Transverse colon (tissue), 4 donors: Measurements from ENCODE around the gene UBE2J2. TPM values are rescaled to one million over a fixed set of nuclear protein-coding genes. Genes with fewer than 3 reads are reported as not detected.
A peak's percentile ranks its signal among the peaks of the same experiment; 100 is the strongest.

Experiments
- DNase-seq: peaks from one replicate; pipeline ENCODE4 v3.0.0-alpha.2; 2019
- H3K27ac ChIP-seq, 4 donors: fragments of 200-600 bp; sonication (generic); 2 replicates each; pipeline ENCODE4 v1.5.1; 2016 to 2018; ENCODE audit warnings: inconsistent platforms in 4 of 4
- H3K27me3 ChIP-seq: fragments of 200-600 bp; sonication (generic); 2 replicates; pipeline ENCODE4 v1.5.1; 2017; ENCODE audit warnings: inconsistent platforms
- H3K36me3 ChIP-seq, 4 donors: fragments of 200-600 bp; sonication (generic); 2 replicates each; pipeline ENCODE4 v1.5.1; 2017 to 2019; ENCODE audit warnings: inconsistent platforms in 4 of 4
- H3K4me1 ChIP-seq, 4 donors: fragments of 200-600 bp; sonication (generic); 2 replicates each; pipeline ENCODE4 v1.5.1; 2017 to 2020; ENCODE audit warnings: inconsistent platforms in 4 of 4
- H3K4me3 ChIP-seq, 4 donors: fragments of 200-600 bp; sonication (generic); 1 replicate in 1 of 4; 2 replicates in 3 of 4; pipeline versions ENCODE4 v1.5.1 to v1.6.1; 2017 to 2019; ENCODE audit warnings: inconsistent platforms in 4 of 4
- H3K9me3 ChIP-seq, 2 donors: fragments of 200-600 bp; sonication (generic); 2 replicates each; pipeline ENCODE4 v1.5.1; 2017 to 2019; ENCODE audit warnings: inconsistent platforms in 2 of 2
- CTCF ChIP-seq, 5 experiments: fragments of 200-600 bp in 3 of 5; fragments of 450-650 bp in 2 of 5; sonication (generic) in 3 of 5; IDR thresholded peaks; 1 replicate in 2 of 5; 2 replicates in 3 of 5; pipeline ENCODE4 v1.5.1; 2016 to 2017; ENCODE audit warnings: antibody characterized with exemption in 5 of 5, inconsistent platforms in 3 of 5, mild to moderate bottlenecking in 2 of 5, moderate library complexity in 1 of 5
- EP300 ChIP-seq: sonication (generic); formaldehyde crosslinking; IDR thresholded peaks from one replicate; pipeline ENCODE4 v1.6.1; 2017; ENCODE audit warnings: antibody characterized with exemption, low read depth
- POLR2A ChIP-seq: fragments of 450-650 bp; IDR thresholded peaks from one replicate; pipeline ENCODE4 v1.6.1; 2016; ENCODE audit warnings: antibody characterized with exemption, mild to moderate bottlenecking, moderate library complexity
- POLR2AphosphoS5 ChIP-seq, 3 donors: sonication (generic); formaldehyde crosslinking; IDR thresholded peaks; one replicate each; pipeline ENCODE4 v1.6.1; 2016; ENCODE audit warnings: antibody characterized with exemption in 3 of 3
- WGBS, 2 donors: methylation state at CpG; one replicate each; pipeline ENCODE4 v1.1.5; 2018; ENCODE audit warnings: low coverage in 1 of 2; 5-methylcytosine and 5-hydroxymethylcytosine counted together
- in situ Hi-C, 4 donors: fragments of 200-750 bp; cut with MboI; loops; one replicate each; pipeline versions ENCODE4 v1.15.0 to v1.15.1; 2017; ENCODE audit warnings: low sequenced_read_pairs in 3 of 4, low pct_ligation_motif_present in 1 of 4, low pct_unique_long_range_greater_than_20kb in 1 of 4
- intact Hi-C: fragments of 100-400 bp; cut with DNase I; formaldehyde crosslinking; loops from one replicate; pipeline ENCODE4 v1.15.1; 2023; ENCODE audit warnings: low total_unique reads
- total RNA-seq, 4 donors: library from RNA; depleted of rRNA; stranded (reverse); fragments of >200 nt; gene quantifications; one replicate each; pipeline ENCODE4 v1.1.0, GENCODE V29; 2016

UBE2J2 gene
- total RNA-seq, 4 donors from 2014 or later, result 49.6 to 110 (median 59.1) TPM

DNA sequence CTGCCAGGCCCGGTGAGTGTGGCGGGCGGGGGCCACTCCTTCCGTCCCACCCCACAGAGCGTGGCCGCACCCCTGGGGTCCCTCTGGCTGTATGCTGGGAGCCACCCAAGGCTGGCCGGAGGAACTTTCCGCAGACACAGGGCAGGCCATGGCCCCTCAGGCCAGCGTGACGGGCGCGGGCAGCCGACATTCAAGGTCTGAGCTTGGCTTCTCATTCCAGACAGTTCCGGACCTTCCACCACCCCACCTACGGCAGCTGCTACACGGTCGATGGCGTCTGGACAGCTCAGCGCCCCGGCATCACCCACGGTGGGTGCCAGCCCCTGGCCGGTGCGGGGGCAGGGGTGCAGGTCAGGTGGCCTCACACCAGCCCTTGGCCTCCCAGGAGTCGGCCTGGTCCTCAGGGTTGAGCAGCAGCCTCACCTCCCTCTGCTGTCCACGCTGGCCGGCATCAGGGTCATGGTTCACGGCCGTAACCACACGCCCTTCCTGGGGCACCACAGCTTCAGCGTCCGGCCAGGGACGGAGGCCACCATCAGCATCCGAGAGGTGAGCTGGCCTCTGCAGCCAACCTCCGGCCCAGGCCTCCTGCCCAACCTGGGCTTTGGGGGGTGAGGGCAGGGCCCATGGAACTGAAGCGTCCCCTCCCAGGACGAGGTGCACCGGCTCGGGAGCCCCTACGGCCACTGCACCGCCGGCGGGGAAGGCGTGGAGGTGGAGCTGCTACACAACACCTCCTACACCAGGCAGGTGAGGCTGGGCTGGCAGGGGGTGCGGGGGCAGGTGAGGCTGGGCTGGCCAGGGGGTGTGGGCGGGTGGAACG lies 13.8 kb upstream of the UBE2J2 start:
- TF ChIP-seq CTCF (IDR thresholded peaks at IDR 0.05) (no peak), POLR2A (no peak), POLR2AphosphoS5 (IDR thresholded peaks at IDR 0.05) (no peak), EP300 (no peak)
- intact Hi-C loops (no loop called here), in situ Hi-C loops (no loop called here)
- Histone ChIP-seq H3K36me3 (no peaks in the 10 kb centered on the region), H3K9me3 (no peaks in the 10 kb centered on the region), H3K27me3 (peaks cover 33% of the 10 kb centered on the region), H3K4me1 (peaks cover 0 to 18% (median 15%) of the 10 kb centered on the region in 4 donors), H3K27ac (no peak overlapping the region), H3K4me3 (no peak overlapping the region)
- WGBS, 2 donors, result 83% methylated on average over 31 of the region's 46 CpGs; no CpG with 5 or more reads in 1 of the 2 donors
- DNase-seq, result no peak

GRCh38 chr1:1286313-1287261 lies 12.9 kb upstream of the UBE2J2 start:
- Histone ChIP-seq H3K36me3 (no peaks in the 10 kb centered on the region), H3K4me1 (peaks cover 5 to 26% (median 19%) of the 10 kb centered on the region in 4 donors), H3K9me3 (no peaks in the 10 kb centered on the region), H3K4me3 (no peak overlapping the region), H3K27ac (no peak overlapping the region), H3K27me3 (peaks cover 33% of the 10 kb centered on the region)
- WGBS, 2 donors, result 54% methylated on average over 25 of the region's 50 CpGs; no CpG with 5 or more reads in 1 of the 2 donors
- DNase-seq, result no peak
- in situ Hi-C loops, result no loop called here
- intact Hi-C loops, result no loop called here
- TF ChIP-seq EP300 (no peak), POLR2A (no peak), POLR2AphosphoS5 (IDR thresholded peaks at IDR 0.05) (no peak), CTCF (IDR thresholded peaks at IDR 0.05) (no peak)

DNA sequence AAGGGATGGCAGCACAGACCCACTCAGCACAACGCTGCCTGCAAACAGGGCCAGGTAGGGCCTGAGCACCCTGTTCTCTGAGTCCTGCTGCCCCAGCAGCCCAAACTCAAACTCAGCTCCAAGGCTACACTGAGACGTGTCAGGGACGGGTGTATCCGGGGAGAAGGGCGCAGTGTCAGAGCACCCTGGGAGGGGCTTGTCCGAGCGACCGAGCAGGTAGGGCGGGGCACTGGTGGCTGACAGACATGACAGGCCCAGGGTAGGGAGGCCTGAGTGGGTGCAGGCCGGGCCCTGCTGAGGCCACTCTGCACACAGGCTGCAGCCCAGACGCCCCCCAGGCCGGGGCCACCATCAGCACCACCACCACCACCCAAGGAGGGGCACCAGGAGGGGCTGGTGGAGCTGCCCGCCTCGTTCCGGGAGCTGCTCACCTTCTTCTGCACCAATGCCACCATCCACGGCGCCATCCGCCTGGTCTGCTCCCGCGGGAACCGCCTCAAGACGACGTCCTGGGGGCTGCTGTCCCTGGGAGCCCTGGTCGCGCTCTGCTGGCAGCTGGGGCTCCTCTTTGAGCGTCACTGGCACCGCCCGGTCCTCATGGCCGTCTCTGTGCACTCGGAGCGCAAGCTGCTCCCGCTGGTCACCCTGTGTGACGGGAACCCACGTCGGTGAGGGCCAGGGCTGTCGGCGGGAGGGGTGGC lies 12.1 kb upstream of the UBE2J2 start:
- intact Hi-C loops, result no loop called here
- WGBS, 2 donors, result 40% methylated on average over 31 of the region's 37 CpGs; no CpG with 5 or more reads in 1 of the 2 donors
- H3K9me3 ChIP-seq, result no peaks in the 10 kb centered on the region

DNA sequence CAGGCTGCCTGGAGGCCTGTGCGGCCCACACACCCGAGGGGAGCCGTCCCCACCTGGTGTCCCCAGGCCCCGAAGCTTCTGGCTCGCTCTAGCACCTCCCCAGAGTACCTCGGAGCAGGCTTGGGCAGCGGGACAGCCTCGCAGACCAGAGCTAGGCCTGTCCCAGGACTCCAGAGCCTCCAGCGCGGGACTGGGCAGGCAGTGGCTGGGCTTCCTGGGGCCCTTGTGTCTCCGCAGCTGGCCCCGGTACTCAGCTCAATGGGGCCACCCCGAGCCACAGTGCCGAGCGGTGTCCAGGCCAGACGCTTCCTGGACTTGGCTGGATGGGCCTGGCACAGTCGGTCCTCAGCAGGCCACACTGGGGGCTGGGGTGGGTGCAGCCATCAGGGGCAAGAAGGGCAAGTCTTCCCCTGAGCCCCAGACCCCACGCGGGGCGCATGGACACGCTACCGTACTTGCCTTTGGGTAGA lies 11.5 kb upstream of the UBE2J2 start:
- no peak for TF ChIP-seq EP300
- peaks cover 33% of the 10 kb centered on the region for H3K27me3 ChIP-seq
- no peaks in the 10 kb centered on the region for H3K9me3 ChIP-seq
- no peak for DNase-seq
- intact Hi-C loops, result no loop called here
- 97% methylated on average over 15 of the region's 22 CpGs; no CpG with 5 or more reads in 1 of the 2 donors for WGBS, 2 donors
- no peak overlapping the region for H3K4me3 ChIP-seq
- in situ Hi-C loops, result no loop called here
- no peak overlapping the region for H3K27ac ChIP-seq
- H3K36me3 ChIP-seq, result no peaks in the 10 kb centered on the region
- peaks cover 8 to 24% (median 11%) of the 10 kb centered on the region in 4 donors for H3K4me1 ChIP-seq

More for the DNA sequence above, 12.1 kb upstream of the UBE2J2 start:
- Histone ChIP-seq H3K4me3 (no peak overlapping the region), H3K36me3 (no peaks in the 10 kb centered on the region), H3K4me1 (peaks cover 8 to 24% (median 13%) of the 10 kb centered on the region in 4 donors), H3K27ac (no peak overlapping the region), H3K27me3 (peaks cover 33% of the 10 kb centered on the region)
- no peak for TF ChIP-seq POLR2AphosphoS5 (IDR thresholded peaks at IDR 0.05)
- TF ChIP-seq POLR2A, result no peak
- no peak for TF ChIP-seq EP300
- peak; percentile 46 for DNase-seq
- in situ Hi-C loops, result no loop called here
